ENCODE results near the gene ASTN2.

DNA sequence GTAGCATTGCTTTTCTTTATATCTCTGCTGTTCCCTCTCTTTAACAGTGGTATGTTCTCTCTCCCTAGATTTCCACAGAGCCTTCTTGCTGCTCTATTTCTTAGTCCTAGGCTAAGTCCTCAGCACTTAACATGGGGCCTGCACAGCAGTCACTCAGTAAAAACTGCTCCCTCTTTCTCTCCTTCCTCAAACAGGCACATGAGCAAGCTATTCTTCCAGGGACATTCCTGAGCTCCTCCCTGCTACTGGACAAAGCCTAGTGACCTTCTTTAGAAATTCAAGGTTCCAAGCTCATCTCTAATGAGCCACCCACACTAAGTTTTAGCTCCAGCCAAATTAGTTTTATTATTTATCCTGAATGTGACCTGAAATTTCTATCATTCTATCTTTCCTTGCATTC lies 688.3 kb downstream of the ASTN2 start:
- TF ChIP-seq, protein P1, sequence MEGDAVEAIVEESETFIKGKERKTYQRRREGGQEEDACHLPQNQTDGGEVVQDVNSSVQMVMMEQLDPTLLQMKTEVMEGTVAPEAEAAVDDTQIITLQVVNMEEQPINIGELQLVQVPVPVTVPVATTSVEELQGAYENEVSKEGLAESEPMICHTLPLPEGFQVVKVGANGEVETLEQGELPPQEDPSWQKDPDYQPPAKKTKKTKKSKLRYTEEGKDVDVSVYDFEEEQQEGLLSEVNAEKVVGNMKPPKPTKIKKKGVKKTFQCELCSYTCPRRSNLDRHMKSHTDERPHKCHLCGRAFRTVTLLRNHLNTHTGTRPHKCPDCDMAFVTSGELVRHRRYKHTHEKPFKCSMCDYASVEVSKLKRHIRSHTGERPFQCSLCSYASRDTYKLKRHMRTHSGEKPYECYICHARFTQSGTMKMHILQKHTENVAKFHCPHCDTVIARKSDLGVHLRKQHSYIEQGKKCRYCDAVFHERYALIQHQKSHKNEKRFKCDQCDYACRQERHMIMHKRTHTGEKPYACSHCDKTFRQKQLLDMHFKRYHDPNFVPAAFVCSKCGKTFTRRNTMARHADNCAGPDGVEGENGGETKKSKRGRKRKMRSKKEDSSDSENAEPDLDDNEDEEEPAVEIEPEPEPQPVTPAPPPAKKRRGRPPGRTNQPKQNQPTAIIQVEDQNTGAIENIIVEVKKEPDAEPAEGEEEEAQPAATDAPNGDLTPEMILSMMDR (conservative IDR thresholded peaks at IDR 0.05): no peak
- TF ChIP-seq ZFX (IDR thresholded peaks at IDR 0.05): no peak
